ENCODE data around the gene CFAP298. TPM values are rescaled to one million over a fixed set of nuclear protein-coding genes. Genes with fewer than 3 reads are reported as not detected.

Gene CFAP298
- total RNA-seq, 4 donors from 2014 or later: 14.5 to 41.1 (median 29.5) TPM

DNA sequence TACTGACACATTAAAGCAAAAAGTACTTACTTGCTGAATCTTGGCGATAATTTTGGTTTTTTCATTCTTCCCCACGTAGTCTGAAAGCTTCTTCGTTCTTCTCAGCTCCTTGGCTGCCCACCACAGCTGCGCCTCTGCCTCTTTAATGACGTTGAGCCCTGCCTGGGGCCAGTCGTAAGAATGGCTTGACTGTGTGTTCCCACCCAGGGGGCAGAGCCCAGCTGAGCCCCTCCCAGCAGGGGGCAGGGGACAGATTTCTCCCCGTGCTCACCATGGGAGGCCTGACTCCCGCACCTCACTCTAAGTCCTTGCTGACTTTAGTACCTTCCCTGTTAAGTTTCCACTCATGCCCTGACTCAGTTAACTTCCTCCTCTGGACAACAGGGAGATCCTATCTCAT is 9.0 kb downstream of the CFAP298 start:
- WGBS, 2 donors: 63 to 68% methylated on average over 8 of the region's 8 CpGs
- no peak overlapping the region for H3K27ac ChIP-seq

DNA sequence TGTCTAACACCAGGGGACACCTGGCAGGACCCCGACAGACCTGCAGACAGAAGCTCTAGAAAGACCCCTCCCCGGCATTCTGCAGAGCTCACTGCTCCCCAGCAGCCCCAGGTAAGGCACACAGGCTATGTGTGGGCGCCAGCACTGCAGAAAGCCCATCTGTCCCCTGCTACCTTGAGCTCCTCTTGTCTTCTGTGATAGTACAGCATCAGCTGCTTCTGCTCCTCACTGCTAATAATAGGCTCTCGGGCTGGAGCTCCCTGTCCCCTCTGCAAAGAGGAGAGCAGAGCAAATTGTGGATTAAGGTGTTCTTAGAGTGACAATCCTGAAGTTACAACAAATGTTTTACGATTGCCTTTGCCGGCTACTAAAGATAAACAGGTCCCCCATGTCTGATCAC is 10.1 kb downstream of the CFAP298 start:
- TF ChIP-seq EP300 (IDR thresholded peaks at IDR 0.05) (no peak), POLR2A (IDR thresholded peaks at IDR 0.05) (no peak)
- TF ChIP-seq, protein P1, sequence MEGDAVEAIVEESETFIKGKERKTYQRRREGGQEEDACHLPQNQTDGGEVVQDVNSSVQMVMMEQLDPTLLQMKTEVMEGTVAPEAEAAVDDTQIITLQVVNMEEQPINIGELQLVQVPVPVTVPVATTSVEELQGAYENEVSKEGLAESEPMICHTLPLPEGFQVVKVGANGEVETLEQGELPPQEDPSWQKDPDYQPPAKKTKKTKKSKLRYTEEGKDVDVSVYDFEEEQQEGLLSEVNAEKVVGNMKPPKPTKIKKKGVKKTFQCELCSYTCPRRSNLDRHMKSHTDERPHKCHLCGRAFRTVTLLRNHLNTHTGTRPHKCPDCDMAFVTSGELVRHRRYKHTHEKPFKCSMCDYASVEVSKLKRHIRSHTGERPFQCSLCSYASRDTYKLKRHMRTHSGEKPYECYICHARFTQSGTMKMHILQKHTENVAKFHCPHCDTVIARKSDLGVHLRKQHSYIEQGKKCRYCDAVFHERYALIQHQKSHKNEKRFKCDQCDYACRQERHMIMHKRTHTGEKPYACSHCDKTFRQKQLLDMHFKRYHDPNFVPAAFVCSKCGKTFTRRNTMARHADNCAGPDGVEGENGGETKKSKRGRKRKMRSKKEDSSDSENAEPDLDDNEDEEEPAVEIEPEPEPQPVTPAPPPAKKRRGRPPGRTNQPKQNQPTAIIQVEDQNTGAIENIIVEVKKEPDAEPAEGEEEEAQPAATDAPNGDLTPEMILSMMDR (IDR thresholded peaks at IDR 0.05): no peak
- Histone ChIP-seq H3K4me1 (no peaks in the 10 kb centered on the region), H3K4me3 (no peak overlapping the region), H3K36me3 (peaks cover 3 to 87% (median 22%) of the 10 kb centered on the region in 3 donors), H3K27ac (no peak overlapping the region), H3K27me3 (no peaks in the 10 kb centered on the region), H3K9me3 (no peaks in the 10 kb centered on the region)
- no peak for DNase-seq (ENCODE audit: low spot score in 2 of 2)
- WGBS, 2 donors: 91 to 96% methylated on average over 6 of the region's 6 CpGs

More for the DNA sequence above, 9.0 kb downstream of the CFAP298 start:
- H3K27me3 ChIP-seq: no peaks in the 10 kb centered on the region
- no peaks in the 10 kb centered on the region for H3K9me3 ChIP-seq
- H3K4me1 ChIP-seq: no peaks in the 10 kb centered on the region
- no peak for TF ChIP-seq EP300 (IDR thresholded peaks at IDR 0.05)
- TF ChIP-seq POLR2A (IDR thresholded peaks at IDR 0.05): no peak
- TF ChIP-seq, protein P1 (IDR thresholded peaks at IDR 0.05): no peak
- peaks cover 3 to 90% (median 22%) of the 10 kb centered on the region in 3 donors for H3K36me3 ChIP-seq
- H3K4me3 ChIP-seq: no peak overlapping the region
- no peak for DNase-seq (ENCODE audit: low spot score in 2 of 2)

DNA sequence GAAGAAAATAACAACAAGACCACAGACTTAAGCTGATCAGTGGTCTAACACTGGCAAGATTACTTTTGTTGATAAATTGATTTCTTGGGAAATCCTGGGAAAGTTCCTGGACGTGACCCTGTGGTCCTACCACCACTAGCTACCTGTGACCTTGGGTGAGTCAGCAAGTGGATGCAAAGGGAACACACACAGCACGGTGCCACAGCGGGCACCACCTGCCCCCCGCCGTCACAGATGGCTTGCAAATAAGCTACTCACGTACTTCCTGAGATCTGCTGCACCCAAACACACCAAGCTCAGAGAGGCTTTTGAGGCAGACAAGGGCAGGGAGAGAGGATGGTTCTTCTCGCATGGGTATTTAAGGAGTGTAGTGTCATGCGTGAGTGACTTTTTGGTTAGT is 12.7 kb downstream of the CFAP298 start:
- no peak for TF ChIP-seq EP300 (IDR thresholded peaks at IDR 0.05)
- no peak for DNase-seq (ENCODE audit: low spot score in 2 of 2)
- Histone ChIP-seq H3K27ac (no peak overlapping the region), H3K4me1 (no peaks in the 10 kb centered on the region), H3K36me3 (peaks cover 3 to 64% (median 14%) of the 10 kb centered on the region in 3 donors), H3K9me3 (no peaks in the 10 kb centered on the region), H3K4me3 (no peak overlapping the region), H3K27me3 (no peaks in the 10 kb centered on the region)
- WGBS, 2 donors: 86 to 92% methylated on average over 8 of the region's 8 CpGs

DNA sequence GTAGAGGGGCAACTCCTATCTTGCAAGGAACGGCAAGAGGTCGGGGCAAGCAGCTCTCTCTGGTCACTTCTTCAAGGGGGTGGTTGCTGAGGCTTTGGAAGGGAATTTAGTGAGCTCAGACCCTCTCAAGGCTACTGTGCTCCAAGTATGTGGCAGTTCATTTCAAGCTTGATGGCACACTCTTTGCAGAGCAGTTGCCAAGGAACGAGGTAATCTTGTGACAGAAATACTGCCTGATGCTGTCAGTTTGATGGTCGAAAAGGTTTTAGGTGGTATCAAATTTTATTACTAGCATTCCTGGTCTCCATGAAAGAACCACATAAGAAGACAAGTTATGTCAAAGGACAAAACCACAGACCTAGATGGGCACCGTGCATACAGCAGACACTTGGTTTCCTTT is 13.1 kb downstream of the CFAP298 start:
- H3K27me3 ChIP-seq: no peaks in the 10 kb centered on the region
- H3K9me3 ChIP-seq: no peaks in the 10 kb centered on the region
- H3K4me3 ChIP-seq: no peak overlapping the region
- WGBS, 2 donors: 75 to 83% methylated on average over 5 of the region's 5 CpGs
- no peak for DNase-seq (ENCODE audit: low spot score in 2 of 2)
- TF ChIP-seq, protein P1 (IDR thresholded peaks at IDR 0.05): no peak
- no peak for TF ChIP-seq POLR2A (IDR thresholded peaks at IDR 0.05)
- no peak for TF ChIP-seq EP300 (IDR thresholded peaks at IDR 0.05)
- H3K27ac ChIP-seq: no peak overlapping the region
- H3K4me1 ChIP-seq: no peaks in the 10 kb centered on the region
- peaks cover 3 to 60% (median 11%) of the 10 kb centered on the region in 3 donors for H3K36me3 ChIP-seq

DNA sequence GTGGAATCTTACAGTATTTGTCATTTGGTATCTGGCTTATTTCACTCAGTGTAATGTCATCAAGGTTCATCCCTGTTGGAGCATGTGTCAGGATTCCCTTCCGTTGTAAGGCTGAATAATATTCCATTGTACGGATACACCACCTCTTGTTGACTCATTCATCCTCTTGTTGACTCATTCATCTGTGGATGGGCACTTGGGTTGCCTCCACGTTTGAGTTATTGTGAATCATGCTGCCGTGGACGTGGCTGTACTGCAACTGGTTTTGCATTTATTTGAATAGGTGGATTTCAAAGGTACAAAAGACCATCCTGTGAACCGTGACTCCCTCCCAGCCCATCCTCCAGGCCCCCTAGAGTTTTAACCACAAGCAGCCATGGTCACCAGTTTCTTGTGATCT is 15.0 kb downstream of the CFAP298 start:
- no peaks in the 10 kb centered on the region for H3K9me3 ChIP-seq
- H3K27me3 ChIP-seq: no peaks in the 10 kb centered on the region
- no peak for DNase-seq (ENCODE audit: low spot score in 2 of 2)
- TF ChIP-seq POLR2A (IDR thresholded peaks at IDR 0.05) (no peak), EP300 (IDR thresholded peaks at IDR 0.05) (no peak)
- TF ChIP-seq, protein P1 (IDR thresholded peaks at IDR 0.05): no peak
- no peak overlapping the region for H3K27ac ChIP-seq
- peaks cover 0 to 41% (median 0%) of the 10 kb centered on the region in 3 donors for H3K36me3 ChIP-seq
- WGBS, 2 donors: 53 to 74% methylated on average over 6 of the region's 6 CpGs
- no peak overlapping the region for H3K4me3 ChIP-seq
- no peaks in the 10 kb centered on the region for H3K4me1 ChIP-seq

DNA sequence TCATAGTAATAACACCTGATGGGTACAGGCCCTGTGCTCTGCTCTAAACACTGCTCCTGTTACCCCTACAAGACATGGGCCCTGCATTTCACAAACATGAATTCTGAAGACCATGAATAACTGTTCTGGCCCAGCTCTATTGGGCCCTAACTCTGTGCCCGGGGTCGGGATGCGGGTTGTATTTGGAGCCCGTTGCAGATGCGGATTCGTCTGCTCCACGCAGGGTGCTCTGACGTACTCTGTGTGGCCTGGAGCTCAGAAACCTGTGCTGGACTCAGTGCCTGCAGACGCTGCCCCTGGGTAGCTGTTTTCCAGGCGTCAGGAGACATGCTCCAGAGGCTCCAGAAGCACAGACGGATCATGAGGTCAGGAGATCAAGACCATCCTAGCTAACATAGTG is 16.7 kb downstream of the CFAP298 start:
- 72% methylated on average over 11 of the region's 11 CpGs for WGBS, 2 donors
- Histone ChIP-seq H3K4me3 (no peak overlapping the region), H3K4me1 (no peaks in the 10 kb centered on the region), H3K36me3 (peaks cover 0 to 31% (median 0%) of the 10 kb centered on the region in 3 donors), H3K27ac (no peak overlapping the region), H3K9me3 (no peaks in the 10 kb centered on the region), H3K27me3 (no peaks in the 10 kb centered on the region)
- no peak for TF ChIP-seq EP300 (IDR thresholded peaks at IDR 0.05)
- TF ChIP-seq POLR2A (IDR thresholded peaks at IDR 0.05): no peak
- TF ChIP-seq, protein P1 (IDR thresholded peaks at IDR 0.05): no peak
- no peak for DNase-seq (ENCODE audit: low spot score in 2 of 2)

Data from tibial nerve (tissue), 4 donors.